HG03064 (cell line): ENCODE measurements around the gene CORT.
A peak's percentile ranks its signal among the peaks of the same experiment; 100 is the strongest.
"Not testable (repeated sequence)": the region's sequence is repeated elsewhere in the genome, so short reads cannot be mapped to it uniquely, and the experiment has no call there.

Experiments used
- ATAC-seq: cut with Tn5 transposase; IDR thresholded peaks from one replicate; pipeline ENCODE4 v1.9.1; 2021; ENCODE audit warnings: low read depth; ENCODE audit not compliant: unreplicated experiment

Gene CORT

GRCh38 chr1:10449751-10450150 is at the start of gene CORT:
CORT (plus strand) TSS chr1:10450031; CDS start chr1:10450224, 193 bp downstream.
- ATAC-seq: no peak

- ATAC-seq: no peak
Measured at GRCh38 chr1:10401281-10401680, 48.5 kb upstream of the CORT start.

- no peak for ATAC-seq
Measured at GRCh38 chr1:10402729-10403274, 47.0 kb upstream of the CORT start.

DNA sequence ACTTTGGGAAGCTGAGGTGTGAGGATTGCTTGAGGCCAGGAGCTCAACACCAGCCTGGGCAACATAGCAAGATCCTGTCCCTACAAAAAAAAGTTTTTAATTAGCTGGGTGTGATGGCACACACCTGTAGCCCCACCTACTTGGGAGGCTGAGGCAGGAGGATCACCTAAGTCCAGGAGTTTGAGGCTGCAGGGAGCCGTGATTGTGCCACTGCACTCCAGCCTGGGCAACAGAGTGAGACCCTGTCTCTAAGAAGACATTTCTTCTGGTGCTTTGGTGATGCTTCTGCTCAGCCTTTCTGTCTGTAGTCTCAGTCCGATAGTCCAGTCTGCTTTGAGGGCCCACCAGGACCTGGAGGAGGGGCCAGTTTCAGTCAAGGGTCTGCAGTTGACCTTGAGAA is 42.6 kb upstream of the CORT start:
- ATAC-seq: no peak

DNA sequence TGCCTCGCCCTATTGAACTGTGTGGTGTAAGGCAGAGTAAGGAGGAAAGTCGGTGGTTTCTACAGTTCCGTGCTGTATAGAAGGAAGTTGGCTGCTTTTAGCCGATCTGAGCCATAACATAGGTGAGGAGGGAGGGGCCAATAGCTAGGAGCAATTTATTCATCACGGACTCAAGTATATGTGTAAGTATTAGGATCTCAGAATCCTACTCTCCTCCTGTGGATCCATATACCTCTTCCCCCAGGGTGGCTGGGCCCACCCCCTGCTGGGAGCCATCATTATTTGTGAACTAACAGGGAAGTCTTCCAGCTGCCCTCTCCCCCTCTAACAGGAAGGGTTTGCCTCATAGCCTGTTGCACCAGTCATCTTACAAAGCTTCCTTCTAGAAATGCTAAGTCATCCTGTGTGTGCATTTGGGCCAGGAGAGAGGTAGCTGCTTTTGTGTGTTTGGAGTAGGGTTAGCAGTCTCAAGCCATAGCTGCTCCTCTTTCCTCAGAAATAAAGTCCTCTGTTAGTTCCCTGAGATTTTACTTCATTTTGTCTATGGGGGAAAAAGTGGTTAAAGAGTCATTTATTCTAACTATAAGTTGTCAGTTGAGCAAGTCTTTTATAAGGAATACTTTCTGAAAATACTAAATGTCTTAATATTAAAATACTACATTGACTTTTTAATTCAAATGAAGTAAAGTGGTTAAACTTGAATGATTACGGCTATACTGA is 34.5 kb upstream of the CORT start:
- no peak for ATAC-seq

- ATAC-seq: not testable (repeated sequence)
Measured at GRCh38 chr1:10415967-10416366, 33.9 kb upstream of the CORT start.

- not testable (repeated sequence) for ATAC-seq
Measured at GRCh38 chr1:10418741-10419140, 31.1 kb upstream of the CORT start.

GRCh38 chr1:10419351-10419750 is 30.5 kb upstream of the CORT start:
- no peak for ATAC-seq

GRCh38 chr1:10421637-10422036 is 28.2 kb upstream of the CORT start:
- ATAC-seq: no peak

DNA sequence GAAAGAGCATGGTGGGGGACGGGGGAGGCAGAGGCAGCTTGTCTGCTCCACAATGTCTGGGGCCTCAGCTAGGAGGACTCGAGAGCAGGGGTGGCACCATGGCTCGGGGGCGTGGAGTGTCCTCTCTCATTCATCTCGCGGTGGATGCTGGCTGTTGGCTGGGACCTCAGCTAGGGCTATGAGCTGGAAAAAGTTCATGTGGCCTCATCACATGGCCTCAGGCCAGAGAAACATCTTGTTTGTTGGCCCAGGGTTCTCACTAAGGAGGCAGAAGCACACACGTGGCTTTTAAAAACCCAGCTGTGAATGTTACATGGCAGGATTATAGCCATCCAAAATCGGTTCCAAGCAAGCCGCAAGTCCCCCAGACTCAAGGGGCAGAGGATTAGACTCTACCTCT is 25.8 kb upstream of the CORT start:
- ATAC-seq: no peak

DNA sequence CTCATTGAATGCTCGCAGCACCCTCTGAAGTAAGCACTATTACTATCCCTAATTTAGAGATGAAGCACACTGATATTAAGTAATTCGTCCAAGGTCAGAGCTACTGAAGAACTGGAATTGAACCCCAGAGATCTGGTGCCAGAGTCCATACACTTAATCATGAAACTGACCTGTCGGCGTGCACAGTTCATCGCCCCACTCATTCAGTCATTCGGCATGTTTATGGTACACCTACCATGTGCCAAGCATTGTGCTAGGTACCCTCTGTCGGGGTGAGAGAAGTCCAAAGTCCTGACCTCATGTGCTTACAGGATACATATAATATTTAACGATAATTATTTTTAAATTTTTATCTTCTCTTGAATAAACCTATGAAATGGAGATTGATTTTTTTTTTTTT is 25.2 kb upstream of the CORT start:
- ATAC-seq: no peak

GRCh38 chr1:10425826-10426534 is 23.9 kb upstream of the CORT start:
- ATAC-seq: not testable (repeated sequence)

GRCh38 chr1:10426535-10426848 is 23.3 kb upstream of the CORT start:
- not testable (repeated sequence) for ATAC-seq

DNA sequence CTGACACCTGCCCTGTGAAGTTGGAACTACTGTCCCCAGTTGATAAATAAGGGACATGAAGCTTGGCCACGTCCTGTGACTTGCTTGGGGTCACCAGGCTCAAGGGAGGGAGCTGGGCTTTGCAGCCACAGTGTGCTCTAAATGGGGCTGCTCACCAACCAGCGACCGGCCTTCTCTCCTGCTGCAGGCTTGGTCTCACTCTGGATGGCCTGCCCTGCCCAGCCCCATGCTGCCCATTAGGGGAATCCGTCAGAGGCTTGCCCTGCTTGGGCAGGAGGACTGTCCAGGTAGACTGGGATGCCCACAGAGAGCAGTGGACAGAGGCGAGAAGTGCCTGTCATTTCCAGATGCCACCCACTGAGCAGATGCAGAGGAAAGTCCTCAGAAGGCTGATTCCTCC is 20.8 kb upstream of the CORT start:
- no peak for ATAC-seq

- no peak for ATAC-seq
Measured at GRCh38 chr1:10429868-10430215, 20.0 kb upstream of the CORT start.

DNA sequence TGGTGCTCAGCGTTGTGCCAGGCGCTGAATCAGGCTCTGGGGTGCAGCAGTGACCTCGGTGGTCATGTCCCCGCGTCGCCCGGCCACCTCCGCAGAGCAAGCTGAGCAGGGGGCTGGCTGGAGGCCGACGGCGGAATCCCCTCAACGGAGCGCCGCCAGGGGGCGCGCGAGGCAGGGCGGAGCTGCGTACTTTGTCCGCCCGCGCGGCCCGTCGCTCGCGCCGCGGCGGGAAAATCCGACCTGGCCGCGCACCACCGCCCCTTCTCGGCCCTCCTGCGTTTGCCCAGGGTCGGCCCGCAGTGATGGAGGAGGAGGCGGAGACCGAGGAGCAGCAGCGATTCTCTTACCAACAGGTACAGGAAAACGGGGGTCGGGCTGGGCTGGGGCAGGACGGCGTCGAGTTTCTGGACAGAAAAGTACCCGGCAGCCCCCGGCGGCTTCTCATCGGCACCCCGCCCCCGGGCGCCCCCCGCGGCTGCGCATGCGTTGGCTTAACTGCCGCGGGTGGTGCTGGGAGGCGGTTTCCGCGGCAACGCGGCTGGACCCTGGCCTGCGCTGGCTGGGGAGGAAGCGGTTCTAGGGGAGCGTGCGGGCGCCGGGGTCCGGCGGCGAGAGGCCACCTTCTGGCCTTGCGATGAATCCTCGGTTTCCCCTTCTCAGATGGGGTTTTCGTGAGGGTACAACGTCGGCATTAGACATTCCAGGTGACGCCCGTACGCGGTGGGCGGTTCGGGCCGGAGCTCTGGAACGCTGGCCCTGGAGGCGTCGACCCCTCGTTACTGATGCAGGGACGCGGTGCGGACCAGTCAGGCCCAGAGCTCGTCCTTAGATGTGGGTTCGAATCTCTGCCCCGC is 19.4 kb upstream of the CORT start, which contains the start of gene CENPS:
TSS of gene CENPS (plus strand) at position 218 of the 854 bp plus-strand sequence. CDS start at position 303, 85 bp downstream.
- peak; percentile 62 for ATAC-seq

DNA sequence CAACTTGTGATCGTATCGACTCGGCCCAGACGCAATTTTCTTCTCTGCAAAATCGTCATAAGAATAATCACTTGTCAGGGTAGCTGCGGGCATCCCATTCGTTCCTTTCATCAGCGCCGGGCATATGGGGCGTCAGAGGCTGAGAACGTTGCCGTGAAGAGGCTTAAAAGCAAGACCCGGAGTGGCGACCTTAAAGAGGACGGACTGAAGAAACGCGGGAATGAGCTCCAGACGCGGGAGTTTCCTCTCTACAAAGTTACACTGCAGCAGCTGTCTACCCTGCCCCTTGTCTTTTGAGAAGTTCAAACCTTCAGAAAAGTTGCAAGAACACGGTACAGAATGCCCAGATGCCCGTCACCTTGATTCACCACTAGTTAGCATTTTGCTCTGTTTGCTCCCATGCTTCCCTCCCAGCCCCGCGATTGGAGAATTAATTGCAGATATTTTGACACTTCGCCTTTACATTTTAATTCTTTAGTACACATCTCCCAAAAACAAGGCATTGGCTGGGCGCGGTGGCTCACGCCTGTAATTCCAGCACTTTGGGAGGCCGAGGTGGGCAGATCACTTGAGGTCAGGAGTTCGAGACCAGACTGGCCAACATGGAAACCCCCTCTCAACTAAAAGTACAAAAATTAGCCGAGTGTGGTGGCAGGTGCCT is 18.6 kb upstream of the CORT start:
- no peak for ATAC-seq

DNA sequence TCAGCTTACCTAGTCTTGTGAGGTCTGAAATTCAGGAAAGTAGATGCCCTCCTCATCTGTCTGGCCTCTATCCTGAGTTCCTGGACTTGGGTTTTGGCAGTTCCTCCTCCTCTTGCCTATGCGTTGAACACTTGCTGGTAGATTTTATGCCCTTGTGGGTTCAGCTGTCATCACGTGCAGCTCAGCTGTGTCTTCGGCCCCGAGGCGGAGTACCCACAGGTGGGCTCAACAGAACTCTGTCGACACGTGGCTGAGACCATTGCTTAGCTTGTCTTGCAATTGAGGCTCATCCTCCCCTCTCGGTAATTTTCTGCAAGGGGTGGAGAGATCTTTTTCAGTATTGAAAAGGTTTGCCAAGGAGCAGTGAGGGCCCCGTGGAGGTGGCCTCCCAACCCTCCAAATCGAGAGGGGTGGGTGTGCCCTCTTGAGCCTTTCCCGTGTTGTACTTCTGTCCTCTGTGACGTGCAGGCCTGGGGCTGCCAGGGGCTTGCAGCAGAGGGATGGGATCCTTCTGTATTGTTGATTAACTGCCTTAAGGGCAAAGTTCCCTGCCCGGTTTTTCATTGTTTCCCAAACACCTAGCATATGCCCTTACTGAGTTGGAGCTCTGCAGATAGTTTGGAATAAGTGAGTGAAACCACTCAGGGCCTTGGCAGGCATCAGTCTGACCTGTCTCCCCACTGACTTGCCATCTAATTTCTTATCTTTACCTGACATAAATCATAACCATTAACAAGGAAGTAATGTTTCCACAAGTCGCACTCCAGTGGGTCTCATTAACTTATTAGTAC is 16.7 kb upstream of the CORT start:
- ATAC-seq: no peak

DNA sequence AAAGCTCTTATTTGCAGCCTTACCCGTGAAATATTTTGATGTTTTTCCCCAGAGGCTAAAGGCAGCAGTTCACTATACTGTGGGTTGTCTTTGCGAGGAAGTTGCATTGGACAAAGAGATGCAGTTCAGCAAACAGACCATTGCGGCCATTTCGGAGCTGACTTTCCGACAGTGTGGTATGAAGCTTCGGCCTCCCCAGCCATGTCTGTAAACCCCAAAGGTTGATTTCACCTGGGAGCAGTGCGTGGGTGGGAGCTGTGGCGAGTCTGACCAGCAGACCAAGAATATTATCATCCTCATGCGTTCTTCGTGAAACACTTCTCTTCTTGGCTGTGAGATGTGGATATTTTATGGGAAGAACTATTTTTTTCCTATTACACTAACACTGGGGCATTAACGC is 16.0 kb upstream of the CORT start:
- no peak for ATAC-seq

GRCh38 chr1:10434590-10434989 is 15.2 kb upstream of the CORT start:
- ATAC-seq: no peak
